ENCODE data around the gene PDE4D. TPM values are rescaled to one million over a fixed set of nuclear protein-coding genes. Genes with fewer than 3 reads are reported as not detected.

Gene PDE4D
- total RNA-seq, 1 donor from 2014 or later, result 39.2 TPM

DNA sequence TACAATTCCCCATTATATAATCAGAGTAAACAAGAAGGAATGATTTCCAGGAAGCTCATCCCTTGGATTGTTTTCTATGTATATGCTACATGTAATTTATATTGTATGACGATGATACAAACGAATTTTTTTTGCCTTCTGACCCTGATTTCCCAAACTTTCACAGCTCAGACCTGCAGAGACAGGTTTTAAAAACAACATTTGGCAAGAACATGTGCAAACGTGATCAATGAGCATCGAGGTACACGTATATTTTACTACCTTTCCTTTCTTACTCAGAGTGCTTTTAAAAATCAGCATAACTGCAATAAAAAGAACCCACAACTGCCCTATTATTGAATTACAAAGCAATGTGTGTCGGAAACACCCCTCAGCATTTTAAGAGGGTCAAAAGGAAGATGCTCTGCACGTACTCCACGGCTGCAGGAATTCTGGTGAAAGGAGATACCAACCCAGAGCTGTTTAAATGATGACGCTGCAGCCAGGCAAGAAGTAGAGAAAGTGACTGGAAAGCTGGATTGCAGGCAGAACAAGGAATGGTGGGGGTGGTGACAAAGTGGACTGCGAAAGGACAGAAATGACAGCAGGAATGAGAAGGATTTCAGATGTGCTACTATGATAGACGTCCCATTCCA lies 777.2 kb downstream of the PDE4D start:
- Histone ChIP-seq H3K27me3 (ENCODE audit: control insufficient read depth, insufficient read depth, low read length) (no peaks in the 10 kb centered on the region), H3K36me3 (ENCODE audit: control insufficient read depth, insufficient read depth, low read length) (no peaks in the 10 kb centered on the region), H3K4me3 (ENCODE audit: low read depth, low read length) (no peak overlapping the region)
- no peak for DNase-seq (ENCODE audit: low read depth)
- TF ChIP-seq, protein P1, sequence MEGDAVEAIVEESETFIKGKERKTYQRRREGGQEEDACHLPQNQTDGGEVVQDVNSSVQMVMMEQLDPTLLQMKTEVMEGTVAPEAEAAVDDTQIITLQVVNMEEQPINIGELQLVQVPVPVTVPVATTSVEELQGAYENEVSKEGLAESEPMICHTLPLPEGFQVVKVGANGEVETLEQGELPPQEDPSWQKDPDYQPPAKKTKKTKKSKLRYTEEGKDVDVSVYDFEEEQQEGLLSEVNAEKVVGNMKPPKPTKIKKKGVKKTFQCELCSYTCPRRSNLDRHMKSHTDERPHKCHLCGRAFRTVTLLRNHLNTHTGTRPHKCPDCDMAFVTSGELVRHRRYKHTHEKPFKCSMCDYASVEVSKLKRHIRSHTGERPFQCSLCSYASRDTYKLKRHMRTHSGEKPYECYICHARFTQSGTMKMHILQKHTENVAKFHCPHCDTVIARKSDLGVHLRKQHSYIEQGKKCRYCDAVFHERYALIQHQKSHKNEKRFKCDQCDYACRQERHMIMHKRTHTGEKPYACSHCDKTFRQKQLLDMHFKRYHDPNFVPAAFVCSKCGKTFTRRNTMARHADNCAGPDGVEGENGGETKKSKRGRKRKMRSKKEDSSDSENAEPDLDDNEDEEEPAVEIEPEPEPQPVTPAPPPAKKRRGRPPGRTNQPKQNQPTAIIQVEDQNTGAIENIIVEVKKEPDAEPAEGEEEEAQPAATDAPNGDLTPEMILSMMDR (IDR thresholded peaks at IDR 0.05; ENCODE audit: insufficient read depth, low read length, poor library complexity, severe bottlenecking), result no peak

DNA sequence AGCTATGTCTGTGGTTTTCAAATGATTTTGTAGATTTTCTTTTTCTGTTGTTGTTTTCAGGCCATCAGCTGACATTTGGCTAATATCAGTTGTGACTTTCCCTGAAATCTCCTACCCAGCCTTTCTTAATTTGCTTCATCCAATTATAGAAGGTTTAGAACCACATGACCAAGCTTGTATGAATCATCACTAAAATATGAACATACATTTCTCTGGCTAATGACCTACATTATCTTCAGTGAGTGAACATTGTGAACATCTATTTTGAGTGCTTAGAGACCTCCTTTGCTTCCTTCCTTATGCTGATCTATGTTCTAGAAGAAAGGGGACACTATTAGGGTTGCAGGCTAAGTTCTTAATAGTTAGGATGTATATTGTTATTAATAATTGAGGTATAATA lies 778.2 kb downstream of the PDE4D start:
- no peaks in the 10 kb centered on the region for H3K36me3 ChIP-seq (ENCODE audit: control insufficient read depth, insufficient read depth, low read length)
- TF ChIP-seq, protein P1 (IDR thresholded peaks at IDR 0.05; ENCODE audit: insufficient read depth, low read length, poor library complexity, severe bottlenecking), result no peak
- no peaks in the 10 kb centered on the region for H3K27me3 ChIP-seq (ENCODE audit: control insufficient read depth, insufficient read depth, low read length)
- no peak overlapping the region for H3K4me3 ChIP-seq (ENCODE audit: low read depth, low read length)
- no peak for DNase-seq (ENCODE audit: low read depth)

DNA sequence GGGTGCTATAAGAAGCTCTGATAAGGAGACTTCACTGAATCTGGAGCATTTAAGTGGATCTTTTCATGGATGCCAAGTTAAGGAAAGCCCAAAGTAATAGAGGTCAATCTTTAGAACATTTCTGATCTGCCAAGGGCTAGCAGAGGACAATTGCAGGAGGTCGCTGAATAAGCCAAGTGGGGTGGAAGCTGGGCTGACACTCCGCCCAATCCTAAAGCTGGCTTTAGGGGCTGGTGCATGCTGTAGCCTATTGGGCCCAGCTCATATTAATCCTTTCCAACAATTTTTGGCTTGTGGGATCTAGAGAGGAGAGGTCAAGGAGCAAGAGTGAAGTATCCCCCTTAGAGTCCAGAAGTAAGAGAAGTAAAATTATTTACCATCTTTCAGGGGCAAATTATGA lies 784.1 kb downstream of the PDE4D start:
- no peak for DNase-seq (ENCODE audit: low read depth)
- Histone ChIP-seq H3K27me3 (ENCODE audit: control insufficient read depth, insufficient read depth, low read length) (no peaks in the 10 kb centered on the region), H3K36me3 (ENCODE audit: control insufficient read depth, insufficient read depth, low read length) (no peaks in the 10 kb centered on the region)

DNA sequence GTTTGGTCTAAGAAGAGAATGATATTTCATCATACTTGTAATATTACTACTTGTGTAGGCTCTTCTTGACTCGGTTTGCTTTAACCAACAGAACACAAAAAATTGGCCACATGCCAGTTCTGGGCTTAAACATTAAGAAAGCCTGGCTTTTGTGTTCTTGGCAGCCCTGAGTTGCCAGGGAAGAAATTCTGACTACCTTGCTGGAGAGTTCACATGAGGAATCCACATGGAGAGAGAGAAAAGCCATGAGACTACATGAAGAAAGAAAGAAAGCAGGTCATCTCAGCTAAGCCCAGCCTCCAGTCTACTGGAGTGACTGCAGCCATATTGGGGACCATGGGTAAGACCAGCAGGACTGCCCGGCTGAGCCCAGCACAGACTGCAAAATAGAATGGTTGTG lies 785.8 kb downstream of the PDE4D start:
- no peak for DNase-seq (ENCODE audit: low read depth)
- no peaks in the 10 kb centered on the region for H3K27me3 ChIP-seq (ENCODE audit: control insufficient read depth, insufficient read depth, low read length)
- H3K4me3 ChIP-seq (ENCODE audit: low read depth, low read length), result no peak overlapping the region
- H3K36me3 ChIP-seq (ENCODE audit: control insufficient read depth, insufficient read depth, low read length), result no peaks in the 10 kb centered on the region
- TF ChIP-seq, protein P1 (IDR thresholded peaks at IDR 0.05; ENCODE audit: insufficient read depth, low read length, poor library complexity, severe bottlenecking), result no peak

More for the DNA sequence above, 784.1 kb downstream of the PDE4D start:
- H3K4me3 ChIP-seq (ENCODE audit: low read depth, low read length), result no peak overlapping the region
- TF ChIP-seq, protein P1 (IDR thresholded peaks at IDR 0.05; ENCODE audit: insufficient read depth, low read length, poor library complexity, severe bottlenecking), result no peak

DNA sequence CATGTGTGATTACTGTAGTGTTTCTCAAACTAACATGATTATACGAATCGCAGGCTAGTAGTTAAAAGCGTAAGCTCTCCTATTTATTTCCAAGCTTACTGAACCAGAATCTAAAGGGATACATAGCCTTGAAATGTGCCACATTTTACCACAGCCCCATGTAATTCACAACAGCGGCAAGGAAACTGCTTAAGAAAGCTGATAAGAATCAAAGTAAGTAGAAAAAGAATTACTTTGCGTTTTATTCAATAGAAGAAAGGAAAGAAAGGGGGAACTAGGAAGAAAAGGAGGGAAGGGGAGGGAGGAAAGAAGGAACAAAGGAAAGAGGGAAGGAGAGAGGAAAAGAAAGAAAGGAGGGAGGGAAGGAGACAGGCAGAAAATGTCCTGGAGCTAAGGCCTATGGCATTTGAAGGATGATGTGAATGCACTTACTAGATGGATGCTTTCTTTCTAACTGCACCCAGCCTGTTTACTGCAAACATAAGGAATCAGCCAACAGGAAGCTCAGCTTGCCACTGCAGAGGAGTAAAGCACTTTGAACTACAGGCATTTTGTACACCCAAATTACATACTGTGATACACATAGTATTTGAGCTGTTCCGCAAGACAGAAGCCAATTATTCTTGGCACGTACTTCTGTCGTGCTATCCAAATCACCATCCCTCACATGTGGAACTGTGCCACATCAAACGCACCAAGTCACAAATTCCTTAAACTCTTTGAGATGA lies 789.0 kb downstream of the PDE4D start:
- TF ChIP-seq, protein P1 (IDR thresholded peaks at IDR 0.05; ENCODE audit: insufficient read depth, low read length, poor library complexity, severe bottlenecking), result no peak
- Histone ChIP-seq H3K36me3 (ENCODE audit: control insufficient read depth, insufficient read depth, low read length) (no peaks in the 10 kb centered on the region), H3K27me3 (ENCODE audit: control insufficient read depth, insufficient read depth, low read length) (no peaks in the 10 kb centered on the region), H3K4me3 (ENCODE audit: low read depth, low read length) (no peak overlapping the region)
- DNase-seq (ENCODE audit: low read depth), result no peak

Measured in kidney epithelial cell (primary cell).